ENCODE measurements around the gene ZNF598.

The ZNF598 gene

GRCh38 chr16:2006317-2006716 lies 3.3 kb downstream of the ZNF598 start:
- TF ChIP-seq EZH2phosphoT487 (IDR thresholded peaks at IDR 0.05; ENCODE audit: borderline replicate concordance, low read length), result no peak
- no peak for TF ChIP-seq CTCF (IDR thresholded peaks at IDR 0.05; ENCODE audit: low read depth, low read length, poor library complexity, severe bottlenecking)
- H3K9me3 ChIP-seq (ENCODE audit: control insufficient read depth, insufficient read depth, low read length), result no peaks in the 10 kb centered on the region
- peaks cover 38% of the 10 kb centered on the region for H4K20me1 ChIP-seq (ENCODE audit: control insufficient read depth, insufficient read depth, low read depth, low read length)
- no peak overlapping the region for H3K4me3 ChIP-seq (ENCODE audit: low read length)
- H3K9me2 ChIP-seq (replicated peaks; ENCODE audit: control insufficient read depth, low read length), result no peaks in the 10 kb centered on the region
- H3K27ac ChIP-seq (ENCODE audit: low read depth, low read length), result no peak overlapping the region
- H3K79me2 ChIP-seq (ENCODE audit: control insufficient read depth, low read length), result peaks cover 92% of the 10 kb centered on the region
- no peaks in the 10 kb centered on the region for H3F3A ChIP-seq (ENCODE audit: control insufficient read depth, insufficient read depth)
- H3K27me3 ChIP-seq (ENCODE audit: control insufficient read depth, low read length), result no peaks in the 10 kb centered on the region
- peaks cover 50% of the 10 kb centered on the region for H3K4me1 ChIP-seq (ENCODE audit: control insufficient read depth, low read length)
- H3K36me3 ChIP-seq (ENCODE audit: control insufficient read depth, low read length), result peaks cover 78% of the 10 kb centered on the region
- H3K4me2 ChIP-seq (ENCODE audit: low read length), result peak overlapping the region; percentile 93; the same call in 1 of the 2 replicates

- peaks cover 38% of the 10 kb centered on the region for H4K20me1 ChIP-seq (ENCODE audit: control insufficient read depth, insufficient read depth, low read depth, low read length)
- no peaks in the 10 kb centered on the region for H3F3A ChIP-seq (ENCODE audit: control insufficient read depth, insufficient read depth)
- no peak overlapping the region for H3K4me3 ChIP-seq (ENCODE audit: low read length)
- no peaks in the 10 kb centered on the region for H3K9me3 ChIP-seq (ENCODE audit: control insufficient read depth, insufficient read depth, low read length)
- no peaks in the 10 kb centered on the region for H3K27me3 ChIP-seq (ENCODE audit: control insufficient read depth, low read length)
- peaks cover 85% of the 10 kb centered on the region for H3K36me3 ChIP-seq (ENCODE audit: control insufficient read depth, low read length)
- H3K4me1 ChIP-seq (ENCODE audit: control insufficient read depth, low read length), result peaks cover 47% of the 10 kb centered on the region
- peaks cover 90% of the 10 kb centered on the region for H3K79me2 ChIP-seq (ENCODE audit: control insufficient read depth, low read length)
- no peak overlapping the region for H3K27ac ChIP-seq (ENCODE audit: low read depth, low read length)
- no peaks in the 10 kb centered on the region for H3K9me2 ChIP-seq (replicated peaks; ENCODE audit: control insufficient read depth, low read length)
- no peak overlapping the region for H3K4me2 ChIP-seq (ENCODE audit: low read length)
- no peak for TF ChIP-seq CTCF (IDR thresholded peaks at IDR 0.05; ENCODE audit: low read depth, low read length, poor library complexity, severe bottlenecking)
- no peak for TF ChIP-seq EZH2phosphoT487 (IDR thresholded peaks at IDR 0.05; ENCODE audit: borderline replicate concordance, low read length)
These were observed 4.0 kb downstream of the ZNF598 start for GRCh38 chr16:2005646-2006045.

GRCh38 chr16:2004795-2005517 lies 4.7 kb downstream of the ZNF598 start:
- H3K36me3 ChIP-seq (ENCODE audit: control insufficient read depth, low read length), result peaks cover 89% of the 10 kb centered on the region
- no peaks in the 10 kb centered on the region for H3K27me3 ChIP-seq (ENCODE audit: control insufficient read depth, low read length)
- no peak overlapping the region for H3K4me3 ChIP-seq (ENCODE audit: low read length)
- H3F3A ChIP-seq (ENCODE audit: control insufficient read depth, insufficient read depth), result no peaks in the 10 kb centered on the region
- peaks cover 83% of the 10 kb centered on the region for H3K79me2 ChIP-seq (ENCODE audit: control insufficient read depth, low read length)
- H3K9me2 ChIP-seq (replicated peaks; ENCODE audit: control insufficient read depth, low read length), result no peaks in the 10 kb centered on the region
- TF ChIP-seq CTCF (IDR thresholded peaks at IDR 0.05; ENCODE audit: low read depth, low read length, poor library complexity, severe bottlenecking) (no peak), EZH2phosphoT487 (IDR thresholded peaks at IDR 0.05; ENCODE audit: borderline replicate concordance, low read length) (no peak)
- no peak overlapping the region for H3K4me2 ChIP-seq (ENCODE audit: low read length)
- no peaks in the 10 kb centered on the region for H3K9me3 ChIP-seq (ENCODE audit: control insufficient read depth, insufficient read depth, low read length)
- H4K20me1 ChIP-seq (ENCODE audit: control insufficient read depth, insufficient read depth, low read depth, low read length), result peaks cover 38% of the 10 kb centered on the region
- H3K4me1 ChIP-seq (ENCODE audit: control insufficient read depth, low read length), result peaks cover 43% of the 10 kb centered on the region
- H3K27ac ChIP-seq (ENCODE audit: low read depth, low read length), result no peak overlapping the region
